ENCODE results near the gene COL4A4. TPM values are rescaled to one million over a fixed set of nuclear protein-coding genes. Genes with fewer than 3 reads are reported as not detected.

Gene COL4A4
- total and polyA plus RNA-seq, 2 donors (not counting 3 experiments of a cell fraction or from before 2014, with no cell fraction given) = not detected

- Histone ChIP-seq H3K27ac (ENCODE audit: insufficient read depth, low read depth, low read length) (no peak overlapping the region), H2AFZ (ENCODE audit: low read depth, low read length) (no peak overlapping the region), H3K9ac (replicated peaks; ENCODE audit: extremely low read depth, insufficient read depth, low read length) (no peak overlapping the region), H3K9me1 (replicated peaks; ENCODE audit: control insufficient read depth, extremely low read depth, insufficient read depth, low read length) (no peaks in the 10 kb centered on the region), H3K36me3 (ENCODE audit: control insufficient read depth in 2 of 2, extremely low read depth in 1 of 2, insufficient read depth in 2 of 2, low read length in 2 of 2) (no peaks in the 10 kb centered on the region), H3K4me2 (ENCODE audit: insufficient read depth, low read length) (no peak overlapping the region), H3K9me3 (replicated peaks; ENCODE audit: control insufficient read depth, insufficient read depth, low read length) (no peaks in the 10 kb centered on the region), H3K79me2 (ENCODE audit: control insufficient read depth, insufficient read depth, low read length) (no peaks in the 10 kb centered on the region), H3K4me1 (ENCODE audit: control insufficient read depth, extremely low read depth, insufficient read depth, low read length) (no peaks in the 10 kb centered on the region), H3K4me3 (replicated peaks in 1 of 3; ENCODE audit: insufficient read depth in 1 of 3, low read depth in 1 of 3, low read length in 3 of 3) (no peak overlapping the region), H4K20me1 (replicated peaks; ENCODE audit: control insufficient read depth, extremely low read depth, insufficient read depth, low read length) (no peaks in the 10 kb centered on the region), H3K27me3 (ENCODE audit: control insufficient read depth in 2 of 2, insufficient read depth in 2 of 2, low read length in 2 of 2) (no peaks in the 10 kb centered on the region)
- DNase-seq (ENCODE audit: low read depth, low spot score) = no peak
- no peak for FAIRE-seq
- BruUV-seq (replicated peaks) = no TSS peak
- intact Hi-C loops (cut with micrococcal nuclease) = no loop called here
- ChIA-PET CTCF (no interaction called here), POLR2A (no interaction called here)
- no peak for TF ChIP-seq POLR2AphosphoS5 (IDR thresholded peaks at IDR 0.05; ENCODE audit: insufficient read depth, low read depth, low read length)
- TF ChIP-seq CTCF (IDR thresholded peaks at IDR 0.05; ENCODE audit: extremely low read depth in 1 of 2, insufficient read depth in 1 of 2, low read depth in 1 of 2, low read length in 2 of 2) = no peak
- TF ChIP-seq GATA2 (IDR thresholded peaks at IDR 0.05; ENCODE audit: insufficient read depth, insufficient read length, low read depth, low read length) = no peak
- no peak for TF ChIP-seq MAX (IDR thresholded peaks at IDR 0.05; ENCODE audit: insufficient read depth, insufficient read length)
- no peak for TF ChIP-seq POLR2A (IDR thresholded peaks at IDR 0.05; ENCODE audit: low read depth, low read length)
- TF ChIP-seq FOS (IDR thresholded peaks at IDR 0.05; ENCODE audit: borderline replicate concordance, insufficient read depth, low read length) = no peak
- dilution Hi-C loops (cut with MboI; ENCODE audit: extremely low pct_ligation_motif_present, low sequenced_read_pairs) = no loop called here
Observed at GRCh38 chr2:226977775-226978190, 186.2 kb downstream of the COL4A4 start.

- Histone ChIP-seq H2AFZ (ENCODE audit: low read depth, low read length) (no peak overlapping the region), H3K9ac (replicated peaks; ENCODE audit: extremely low read depth, insufficient read depth, low read length) (no peak overlapping the region), H3K27ac (ENCODE audit: insufficient read depth, low read depth, low read length) (no peak overlapping the region), H3K79me2 (ENCODE audit: control insufficient read depth, insufficient read depth, low read length) (no peaks in the 10 kb centered on the region), H3K9me1 (replicated peaks; ENCODE audit: control insufficient read depth, extremely low read depth, insufficient read depth, low read length) (no peaks in the 10 kb centered on the region), H3K36me3 (ENCODE audit: control insufficient read depth in 2 of 2, extremely low read depth in 1 of 2, insufficient read depth in 2 of 2, low read length in 2 of 2) (no peaks in the 10 kb centered on the region), H3K9me3 (replicated peaks; ENCODE audit: control insufficient read depth, insufficient read depth, low read length) (no peaks in the 10 kb centered on the region), H3K27me3 (ENCODE audit: control insufficient read depth in 2 of 2, insufficient read depth in 2 of 2, low read length in 2 of 2) (no peaks in the 10 kb centered on the region), H3K4me1 (ENCODE audit: control insufficient read depth, extremely low read depth, insufficient read depth, low read length) (no peaks in the 10 kb centered on the region), H3K4me2 (ENCODE audit: insufficient read depth, low read length) (no peak overlapping the region), H3K4me3 (replicated peaks in 1 of 3; ENCODE audit: insufficient read depth in 1 of 3, low read depth in 1 of 3, low read length in 3 of 3) (no peak overlapping the region), H4K20me1 (replicated peaks; ENCODE audit: control insufficient read depth, extremely low read depth, insufficient read depth, low read length) (no peaks in the 10 kb centered on the region)
- dilution Hi-C loops (cut with MboI; ENCODE audit: extremely low pct_ligation_motif_present, low sequenced_read_pairs) = no loop called here
- DNase-seq (ENCODE audit: low read depth, low spot score) (no peak), FAIRE-seq (no peak)
- ChIA-PET CTCF (no interaction called here), POLR2A (no interaction called here)
- TF ChIP-seq MAX (IDR thresholded peaks at IDR 0.05; ENCODE audit: insufficient read depth, insufficient read length) (no peak), GATA2 (IDR thresholded peaks at IDR 0.05; ENCODE audit: insufficient read depth, insufficient read length, low read depth, low read length) (no peak), MYC (IDR thresholded peaks at IDR 0.05; ENCODE audit: low read depth, low read length) (no peak), FOS (IDR thresholded peaks at IDR 0.05; ENCODE audit: borderline replicate concordance, insufficient read depth, low read length) (no peak), JUN (IDR thresholded peaks at IDR 0.05; ENCODE audit: borderline replicate concordance, insufficient read depth, insufficient read length, low read depth) (no peak), POLR2A (IDR thresholded peaks at IDR 0.05; ENCODE audit: low read depth, low read length) (no peak)
- intact Hi-C loops (cut with micrococcal nuclease) = no loop called here
- BruUV-seq (replicated peaks) = no TSS peak
Observed at GRCh38 chr2:226973816-226974215, 190.2 kb downstream of the COL4A4 start.
